ENCODE data around the gene P4HTM. TPM values are rescaled to one million over a fixed set of nuclear protein-coding genes. Genes with fewer than 3 reads are reported as not detected.
"Not testable (repeated sequence)": the region's sequence is repeated elsewhere in the genome, so short reads cannot be mapped to it uniquely, and the experiment has no call there.

Gene P4HTM
- total RNA-seq, 1 donor from 2014 or later, result 37.0 TPM

- intact Hi-C loops (cut with DNase I), result loop anchor here (2.0 to 5.0 kb wide), 2 partner anchors 17 to 89 kb away; partner anchors contain the start of gene ARIH2
Observed at GRCh38 chr3:49005998-49006397, 16.0 kb downstream of the P4HTM start.

GRCh38 chr3:49006408-49007067 is 16.5 kb downstream of the P4HTM start:
- intact Hi-C loops (cut with DNase I), result loop anchor here (2.0 to 5.0 kb wide), 2 partner anchors 18 to 89 kb away; partner anchors contain the start of gene ARIH2
- DNase-seq (ENCODE audit: low spot score), result no peak

More at GRCh38 chr3:49005998-49006397, 16.0 kb downstream of the P4HTM start:
- DNase-seq (ENCODE audit: low spot score), result no peak

- DNase-seq (ENCODE audit: low spot score), result peak; percentile 98
- intact Hi-C loops (cut with DNase I), result loop anchor here (2.0 to 5.0 kb wide), 2 partner anchors 18 to 90 kb away; partner anchors contain the start of gene ARIH2
Observed at GRCh38 chr3:49007068-49007770, 17.2 kb downstream of the P4HTM start, which contains the start of gene WDR6. WDR6 (plus strand) TSS chr3:49007391; CDS start chr3:49007432, 41 bp downstream.

DNA sequence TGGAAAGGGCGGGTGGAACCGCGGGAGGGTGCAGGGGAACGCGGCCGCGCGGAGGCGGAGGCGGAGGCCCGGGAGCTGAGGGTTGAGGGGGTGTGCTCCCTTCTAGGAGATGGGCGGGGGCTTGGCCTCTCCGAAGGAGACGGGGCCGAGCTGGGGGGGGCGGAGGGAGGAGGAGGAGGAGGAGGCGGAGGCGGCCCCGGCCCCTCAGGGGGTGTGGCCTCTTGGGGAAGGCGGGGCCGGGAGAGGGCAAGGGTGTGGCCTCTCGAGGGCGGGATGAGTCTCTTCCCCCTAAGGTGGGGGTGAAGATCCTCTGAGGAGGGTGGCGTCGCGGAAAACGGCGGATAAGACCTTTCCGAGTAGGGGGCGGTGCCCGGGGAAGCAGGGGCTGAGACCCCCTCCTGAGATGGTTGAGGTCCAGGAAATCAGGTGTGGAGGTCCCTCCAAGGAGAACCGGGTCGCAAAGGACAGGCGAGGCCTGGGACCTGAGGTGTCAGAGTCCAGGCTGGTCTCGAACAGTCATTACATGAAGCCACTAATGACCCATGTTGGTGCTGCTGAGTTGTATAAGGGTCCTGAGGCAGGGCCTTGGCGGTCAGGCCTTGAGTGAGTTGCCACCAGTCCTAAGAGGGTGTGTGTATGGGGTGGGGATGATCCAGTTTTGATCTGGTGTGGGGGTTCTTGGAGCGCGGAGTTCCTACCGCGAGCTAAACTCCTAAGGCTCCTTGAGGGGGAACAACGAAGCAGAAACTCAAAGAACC is 17.9 kb downstream of the P4HTM start:
- DNase-seq (ENCODE audit: low spot score), result peak; percentile 94
- intact Hi-C loops (cut with DNase I), result loop anchor here (2.0 to 5.0 kb wide), 2 partner anchors 19 to 91 kb away; partner anchors contain the start of gene ARIH2

DNA sequence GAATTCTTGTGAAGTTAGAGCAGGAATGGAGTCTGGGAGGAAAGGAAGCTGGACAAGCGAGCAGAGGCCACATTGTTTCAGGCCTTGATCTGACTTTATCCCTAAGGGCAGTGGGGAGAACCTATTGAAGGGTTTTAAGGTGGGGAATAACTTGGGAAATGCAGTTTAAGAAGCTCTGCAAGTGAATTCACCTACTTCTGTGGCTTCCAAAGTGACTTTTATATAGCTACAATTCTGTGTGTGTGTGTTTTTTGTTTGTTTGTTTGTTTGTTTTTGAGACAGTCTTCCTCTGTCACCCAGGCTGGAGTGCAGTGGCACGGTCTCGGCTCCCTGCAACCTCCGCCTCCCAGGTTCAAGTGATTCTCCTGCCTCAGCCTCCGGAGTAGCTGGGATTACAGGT is 18.6 kb downstream of the P4HTM start:
- intact Hi-C loops (cut with DNase I), result loop anchor here (5.0 kb wide), 1 partner anchor 91 kb away; the partner anchor contains the start of gene ARIH2
- DNase-seq (ENCODE audit: low spot score), result not testable (repeated sequence)

- intact Hi-C loops (cut with DNase I), result loop anchor here (5.0 kb wide), 1 partner anchor 92 kb away; the partner anchor contains the start of gene ARIH2
- no peak for DNase-seq (ENCODE audit: low spot score)
Observed at GRCh38 chr3:49009396-49009795, 19.4 kb downstream of the P4HTM start.

GRCh38 chr3:49012441-49013017 is 22.5 kb downstream of the P4HTM start:
- DNase-seq (ENCODE audit: low spot score), result no peak
- intact Hi-C loops (cut with DNase I), result no loop called here

GRCh38 chr3:49013113-49013737 is 23.2 kb downstream of the P4HTM start:
- no peak for DNase-seq (ENCODE audit: low spot score)
- intact Hi-C loops (cut with DNase I), result no loop called here

DNA sequence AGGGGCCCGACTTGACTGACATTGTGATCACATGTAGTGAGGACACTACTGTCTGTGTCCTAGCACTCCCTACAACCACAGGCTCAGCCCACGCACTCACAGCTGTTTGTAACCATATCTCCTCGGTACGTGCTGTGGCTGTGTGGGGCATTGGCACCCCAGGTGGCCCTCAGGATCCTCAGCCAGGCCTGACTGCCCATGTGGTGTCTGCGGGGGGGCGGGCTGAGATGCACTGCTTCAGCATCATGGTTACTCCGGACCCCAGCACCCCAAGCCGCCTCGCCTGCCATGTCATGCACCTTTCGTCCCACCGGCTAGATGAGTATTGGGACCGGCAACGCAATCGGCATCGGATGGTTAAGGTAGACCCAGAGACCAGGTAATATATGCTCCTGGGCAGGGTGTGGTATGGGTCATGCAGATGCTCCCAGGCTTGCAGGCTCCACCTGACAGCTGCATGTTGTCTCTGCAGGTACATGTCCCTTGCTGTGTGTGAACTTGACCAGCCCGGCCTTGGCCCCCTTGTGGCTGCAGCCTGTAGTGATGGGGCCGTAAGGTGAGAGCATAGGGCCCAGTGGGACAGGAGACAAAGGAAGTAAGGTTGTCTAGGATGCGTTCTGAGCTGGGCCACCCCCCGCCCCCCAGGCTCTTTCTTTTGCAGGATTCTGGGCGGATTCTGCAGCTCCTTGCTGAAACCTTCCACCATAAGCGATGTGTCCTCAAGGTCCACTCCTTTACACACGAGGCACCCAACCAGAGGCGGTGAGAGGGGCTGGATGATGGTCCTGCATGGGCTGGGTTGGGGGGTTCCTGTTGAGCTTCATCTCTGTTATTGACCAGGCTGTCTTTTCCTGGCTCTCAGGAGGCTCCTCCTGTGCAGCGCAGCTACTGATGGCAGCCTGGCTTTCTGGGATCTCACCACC is 24.0 kb downstream of the P4HTM start:
- DNase-seq (ENCODE audit: low spot score), result no peak
- intact Hi-C loops (cut with DNase I), result no loop called here

DNA sequence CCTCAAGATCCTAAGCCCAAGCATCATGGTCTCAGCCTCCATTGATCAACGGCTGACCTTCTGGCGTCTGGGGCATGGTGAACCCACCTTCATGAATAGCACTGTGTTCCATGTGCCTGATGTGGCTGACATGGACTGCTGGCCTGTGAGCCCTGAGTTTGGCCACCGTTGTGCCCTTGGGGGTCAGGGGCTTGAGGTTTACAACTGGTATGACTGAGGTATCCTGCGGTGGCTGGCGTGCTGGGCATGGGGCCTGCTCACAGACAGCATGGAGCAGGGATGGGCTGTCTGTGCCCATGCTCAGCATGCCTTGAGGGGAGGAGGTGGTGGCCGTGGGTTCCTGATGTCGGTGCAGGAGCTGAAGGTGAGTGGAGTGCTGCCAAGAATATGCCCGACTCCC is 25.0 kb downstream of the P4HTM start:
- intact Hi-C loops (cut with DNase I), result loop anchor here (5.0 kb wide), 1 partner anchor 117 kb away; the partner anchor contains the start of gene LAMB2
- no peak for DNase-seq (ENCODE audit: low spot score)

GRCh38 chr3:49015765-49016164 is 25.7 kb downstream of the P4HTM start:
- no peak for DNase-seq (ENCODE audit: low spot score)
- intact Hi-C loops (cut with DNase I), result loop anchor here (5.0 kb wide), 1 partner anchor 117 kb away; the partner anchor contains the start of gene LAMB2

DNA sequence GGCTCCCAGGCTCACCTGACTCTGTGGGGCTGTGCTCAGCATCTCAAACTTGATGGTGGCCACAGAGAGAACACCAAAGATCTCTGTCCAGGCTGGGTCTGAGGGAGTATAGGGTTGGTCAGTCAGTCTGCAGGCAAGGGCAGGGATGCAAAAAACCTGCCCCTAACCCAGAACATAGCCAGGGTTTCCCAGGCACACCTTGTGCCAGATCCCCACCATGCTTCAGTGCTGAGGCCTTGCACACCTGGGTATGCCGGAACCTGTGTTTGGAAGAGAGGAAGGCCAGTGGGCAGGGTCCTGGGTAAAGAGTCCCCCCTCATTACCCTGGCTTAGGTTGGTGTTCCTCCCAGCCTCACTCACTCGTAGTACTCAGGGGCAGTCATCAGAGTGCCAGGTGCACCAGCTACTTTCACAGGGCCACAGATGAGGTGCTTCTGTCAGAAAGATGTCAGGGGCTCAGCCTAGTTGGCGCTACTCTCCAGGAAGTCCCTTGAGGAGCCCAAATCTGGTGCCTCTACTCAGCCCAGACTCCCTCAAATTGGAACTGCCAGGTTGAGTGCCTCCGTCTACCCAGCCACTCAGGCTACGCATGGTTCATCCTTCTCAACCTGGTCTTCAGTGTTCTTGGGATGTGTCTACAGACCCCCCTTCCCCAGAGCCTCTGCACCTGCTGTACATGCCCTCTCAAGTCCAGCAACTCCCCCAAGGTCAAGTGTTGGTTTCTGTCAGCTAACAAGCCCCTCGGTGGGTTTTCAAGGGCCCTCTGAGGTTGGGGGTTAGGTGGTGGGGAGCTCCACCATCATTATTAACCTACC is 26.6 kb downstream of the P4HTM start:
- intact Hi-C loops (cut with DNase I), result loop anchor here (5.0 kb wide), 1 partner anchor 116 kb away; the partner anchor contains the start of gene LAMB2
- DNase-seq (ENCODE audit: low spot score), result no peak

- intact Hi-C loops (cut with DNase I), result loop anchor here (5.0 kb wide), 1 partner anchor 115 kb away; the partner anchor contains the start of gene LAMB2
- no peak for DNase-seq (ENCODE audit: low spot score)
Observed at GRCh38 chr3:49017229-49017970, 27.4 kb downstream of the P4HTM start.

- DNase-seq (ENCODE audit: low spot score), result peak; percentile 85
- intact Hi-C loops (cut with DNase I), result loop anchor here (5.0 kb wide), 1 partner anchor 114 kb away; the partner anchor contains the start of gene LAMB2
Observed at GRCh38 chr3:49017971-49018706, 28.1 kb downstream of the P4HTM start, which contains the start of gene DALRD3. DALRD3 (minus strand) TSS chr3:49018580; CDS start chr3:49018564, 16 bp downstream.

GRCh38 chr3:49018707-49019006 is 28.6 kb downstream of the P4HTM start:
- intact Hi-C loops (cut with DNase I), result loop anchor here (5.0 kb wide), 1 partner anchor 114 kb away; the partner anchor contains the start of gene LAMB2
- no peak for DNase-seq (ENCODE audit: low spot score)
